ENCODE data around the gene PTCH1.

Gene PTCH1

DNA sequence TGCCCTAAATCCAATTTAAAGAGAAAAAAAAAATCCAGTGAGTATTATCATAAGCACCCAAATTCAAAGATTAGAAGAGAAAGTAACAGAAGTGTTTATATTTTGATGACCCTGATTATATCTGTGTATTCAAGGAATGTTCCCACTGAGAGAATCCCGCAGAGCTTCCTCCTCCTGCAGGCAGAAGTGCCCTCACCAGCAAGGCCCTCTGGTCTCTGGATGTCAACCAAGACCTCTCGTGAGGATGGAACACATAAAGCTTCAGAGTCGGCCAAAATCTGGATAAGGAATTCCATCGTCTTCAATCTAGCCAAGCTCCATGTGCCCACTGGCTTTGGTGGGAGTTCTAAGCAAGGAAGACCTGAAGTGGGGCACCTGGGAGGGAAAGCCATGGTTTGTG, 18.1 kb downstream of the PTCH1 start:
- DNase-seq (ENCODE audit: low read depth in 2 of 2) = no peak

DNA sequence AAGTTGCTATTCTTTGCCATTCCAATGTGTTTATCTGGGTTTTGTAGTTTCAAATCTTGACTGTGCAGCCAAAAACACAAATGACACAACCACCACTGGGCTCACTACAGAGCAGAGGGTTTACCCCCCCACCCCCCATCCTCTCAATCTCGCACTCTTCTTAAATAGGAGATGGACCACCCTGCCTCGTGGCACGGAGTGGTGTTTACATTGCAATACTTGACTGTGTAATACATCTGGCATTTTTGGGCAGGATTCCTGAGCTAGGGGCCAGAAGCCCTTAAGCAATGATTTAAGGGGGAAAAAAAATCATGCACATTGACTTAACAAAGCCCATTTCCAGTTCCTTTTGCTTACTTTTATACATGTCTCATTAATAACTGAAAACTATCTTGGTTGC, 19.0 kb downstream of the PTCH1 start:
- no peak for DNase-seq (ENCODE audit: low read depth in 2 of 2)

DNA sequence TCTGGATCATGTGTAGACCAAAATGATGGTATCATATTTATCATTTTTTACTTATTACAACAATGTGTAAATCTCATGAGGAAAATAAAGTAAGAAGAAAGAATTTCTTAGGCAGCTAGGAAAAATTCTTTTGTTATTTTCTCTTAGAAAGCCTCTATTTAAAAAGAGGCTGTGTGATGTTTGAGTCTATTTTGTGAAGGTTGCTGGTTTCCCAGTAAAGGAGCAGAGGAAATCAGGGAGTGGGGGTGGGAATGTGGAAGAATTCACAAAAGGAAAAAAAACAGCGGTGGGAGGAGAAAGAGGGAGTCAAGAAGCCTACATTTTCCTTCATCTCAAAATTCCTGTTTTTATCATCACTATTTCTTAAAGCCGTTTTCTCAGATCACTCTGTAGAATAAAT, 20.1 kb downstream of the PTCH1 start:
- no peak for DNase-seq (ENCODE audit: low read depth in 2 of 2)

DNA sequence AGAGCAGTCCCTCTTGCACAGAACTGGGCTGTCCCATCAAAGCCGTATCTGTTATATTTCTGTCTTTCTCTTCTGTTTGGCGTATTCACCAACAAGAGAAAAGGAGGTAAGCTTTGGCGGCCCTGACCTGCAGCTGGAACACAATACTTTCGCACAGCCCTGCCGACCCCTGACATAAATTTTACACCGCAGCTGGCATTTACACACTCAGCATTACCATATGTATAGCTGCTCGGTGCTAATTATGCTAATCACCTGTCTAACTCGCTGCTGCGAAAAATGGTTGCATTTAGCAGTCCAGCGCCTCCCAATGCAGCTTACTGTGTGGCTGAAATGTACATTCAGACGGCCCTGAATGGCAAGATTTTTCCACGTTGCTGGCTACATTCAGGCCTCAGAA, 20.8 kb downstream of the PTCH1 start:
- DNase-seq (ENCODE audit: low read depth in 2 of 2) = no peak

DNA sequence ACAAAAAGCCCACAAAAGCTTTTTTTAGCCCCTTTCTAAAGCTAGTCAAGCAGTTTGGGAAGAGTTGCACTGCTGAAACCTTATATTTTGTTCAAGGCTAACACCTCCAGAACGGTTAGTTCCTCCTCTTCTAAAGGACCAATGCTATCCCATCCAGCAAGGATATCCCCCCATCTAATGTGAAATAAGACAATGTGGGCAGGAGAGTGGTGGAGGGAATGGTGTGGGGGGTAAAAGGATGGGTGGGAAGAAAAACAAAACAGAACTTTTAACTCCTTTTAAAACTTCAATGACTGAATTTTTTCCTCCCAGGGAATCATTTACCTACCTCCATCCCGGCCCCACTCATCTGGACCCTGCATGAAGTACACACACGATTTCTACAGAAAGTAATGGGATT, 21.2 kb downstream of the PTCH1 start:
- no peak for DNase-seq (ENCODE audit: low read depth in 2 of 2)

DNA sequence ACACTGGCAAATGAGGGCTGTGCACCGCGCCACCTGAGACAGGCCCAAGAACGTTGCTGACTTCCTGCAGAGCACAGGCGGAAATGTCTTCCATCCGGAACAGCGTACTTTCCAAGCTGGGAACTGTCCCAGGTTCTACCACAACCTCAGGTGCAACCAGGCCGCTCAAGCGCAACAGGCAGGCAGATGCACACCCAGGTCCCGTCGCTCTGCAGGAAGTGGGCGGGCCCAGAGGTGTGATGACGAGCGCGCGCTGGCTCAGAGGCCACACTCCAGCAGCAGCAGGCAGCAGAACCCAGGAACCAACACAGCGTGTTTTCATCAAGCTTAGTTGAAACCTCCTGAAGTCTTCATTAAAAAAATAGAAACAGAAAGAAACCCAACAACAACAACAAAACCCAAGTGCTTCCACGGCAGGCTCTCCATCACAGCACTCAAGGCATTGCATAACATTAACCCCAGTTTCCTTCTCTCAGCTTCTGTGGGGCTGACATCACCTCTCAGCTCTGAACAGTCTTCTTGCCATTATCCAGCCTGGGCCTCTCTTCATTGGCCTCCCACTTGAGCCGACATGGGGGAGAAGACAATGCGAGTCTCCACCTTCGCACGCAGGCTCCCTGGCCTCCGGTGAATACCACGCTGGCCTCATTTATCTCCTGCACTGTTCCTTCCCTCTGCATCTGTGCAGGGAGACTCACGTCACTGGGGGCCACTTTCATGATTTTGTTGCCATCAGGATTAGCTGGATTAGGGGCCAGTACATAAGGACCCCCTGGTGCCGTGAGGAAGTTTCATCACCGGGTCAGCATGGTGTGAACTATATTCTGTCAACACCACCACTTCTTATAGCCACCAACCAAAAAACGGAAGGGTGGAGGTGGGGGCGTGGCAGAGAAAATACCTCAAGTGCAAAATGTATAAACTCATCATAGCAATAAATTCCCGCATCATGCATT, 22.1 kb downstream of the PTCH1 start:
- DNase-seq (ENCODE audit: low read depth in 2 of 2) = peak; percentile 73 to 74

DNA sequence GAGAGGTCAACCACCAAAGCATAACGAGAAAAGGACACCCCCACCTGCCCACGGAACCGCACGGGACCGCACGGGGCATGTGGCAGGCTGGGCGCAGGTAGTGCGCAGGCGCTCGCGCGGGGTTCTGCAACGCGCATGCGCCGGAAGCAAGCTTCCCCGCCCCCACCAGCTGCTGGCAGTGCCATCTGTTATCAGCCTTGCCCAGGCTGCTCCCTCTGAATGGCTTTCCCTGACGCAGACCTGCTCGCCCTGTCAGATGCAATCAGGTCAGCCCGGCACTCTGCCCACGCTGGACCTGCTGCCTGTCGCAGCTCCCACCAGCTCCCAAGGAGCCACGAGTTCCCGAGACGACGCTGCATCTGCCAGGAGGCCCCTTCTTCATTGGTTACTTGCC, 22.8 kb downstream of the PTCH1 start:
- no peak for DNase-seq (ENCODE audit: low read depth in 2 of 2)

DNA sequence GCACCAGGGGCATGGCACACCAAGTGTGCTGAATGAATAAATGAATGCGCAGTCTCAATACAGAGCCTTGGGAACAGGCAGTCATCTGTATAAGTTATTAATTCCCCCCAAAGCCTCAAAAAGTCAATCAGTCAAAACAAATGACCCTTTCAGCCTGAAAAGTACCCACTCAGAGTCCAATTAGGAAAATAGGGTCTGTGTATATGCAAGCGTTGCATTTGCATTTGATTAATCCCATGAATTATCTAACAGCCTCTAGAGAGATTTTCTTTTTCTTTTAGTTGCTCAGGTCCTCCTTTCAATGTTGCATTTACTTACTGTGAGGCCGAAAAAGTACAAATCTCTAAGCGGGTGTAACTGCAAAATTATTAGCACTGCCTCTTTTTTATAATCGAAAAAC, 23.4 kb downstream of the PTCH1 start:
- no peak for DNase-seq (ENCODE audit: low read depth in 2 of 2)

DNA sequence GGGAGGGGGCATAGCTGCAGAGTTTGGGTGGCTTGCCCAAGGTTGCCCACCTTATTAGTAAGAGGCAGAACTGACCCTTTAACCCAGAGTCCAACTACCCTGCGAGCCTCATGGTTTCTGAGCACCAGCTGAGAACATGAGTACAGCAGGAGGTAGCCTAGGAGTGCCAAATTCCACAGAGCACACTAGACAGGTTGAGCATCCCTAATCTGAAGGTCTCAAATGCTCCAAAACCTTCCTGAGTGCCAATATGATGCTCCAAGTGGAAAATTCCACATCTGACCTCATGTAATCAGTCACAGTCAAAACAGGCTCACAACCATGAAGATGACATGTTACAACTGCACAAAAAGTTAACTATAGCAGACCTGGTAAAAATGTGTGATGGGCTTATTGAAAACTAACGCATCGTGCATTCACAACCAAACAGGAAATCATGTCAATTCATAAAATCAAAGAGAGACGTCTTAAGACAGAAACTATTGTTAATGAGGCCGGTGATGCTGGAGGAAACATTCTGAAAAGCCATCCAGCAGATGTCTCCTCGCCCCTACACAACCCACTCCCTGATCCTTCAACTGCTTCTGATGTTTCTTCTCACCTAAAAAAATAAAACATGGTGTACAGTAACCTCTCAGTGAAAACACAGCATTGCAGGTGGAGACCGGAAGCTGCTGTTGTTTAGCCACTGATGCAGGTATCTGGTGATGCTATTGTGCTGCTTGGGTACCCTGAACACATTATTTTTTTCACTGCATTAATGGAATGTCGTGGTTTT, 25.0 kb downstream of the PTCH1 start:
- DNase-seq (ENCODE audit: low read depth in 2 of 2) = no peak

DNA sequence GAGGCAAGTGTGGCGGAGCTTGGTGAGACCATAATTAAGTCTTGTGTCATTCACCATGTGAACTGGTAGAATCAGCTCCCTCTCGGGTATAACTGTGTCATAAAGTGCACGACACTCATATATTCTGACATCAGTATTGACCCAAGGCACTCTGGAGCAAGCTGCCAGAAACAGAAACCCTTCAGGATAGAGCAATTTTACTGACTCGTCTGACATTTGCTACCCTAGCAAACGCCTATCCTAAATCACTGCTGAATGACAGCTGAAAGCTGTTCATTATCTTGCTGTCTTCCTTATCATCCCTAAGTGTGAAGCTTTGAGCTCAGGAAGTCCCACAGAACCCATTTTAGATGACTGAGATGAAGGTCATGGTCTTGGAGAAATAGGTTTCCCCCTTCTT, 27.8 kb downstream of the PTCH1 start:
- no peak for DNase-seq (ENCODE audit: low read depth in 2 of 2)

DNA sequence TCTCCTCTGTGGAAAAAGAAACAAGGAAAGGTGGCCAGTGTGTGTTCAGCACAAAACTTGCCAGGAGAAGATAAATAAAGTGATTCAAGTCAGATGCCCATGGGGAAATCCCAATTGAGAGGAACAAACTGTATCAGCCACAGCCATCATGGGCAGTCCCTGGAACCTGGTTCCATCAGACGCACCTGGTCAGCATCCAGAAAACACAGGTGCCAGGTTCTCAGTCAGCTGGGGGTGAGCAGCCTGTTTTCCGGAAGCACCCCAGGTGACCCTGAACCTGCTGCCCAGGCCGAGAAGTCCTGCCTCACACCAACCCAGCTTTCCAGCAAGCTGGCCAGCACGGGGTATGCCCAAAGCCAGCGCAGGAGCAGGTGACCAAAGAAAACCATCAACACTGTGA, 30.5 kb downstream of the PTCH1 start:
- DNase-seq (ENCODE audit: low read depth in 2 of 2) = no peak

DNA sequence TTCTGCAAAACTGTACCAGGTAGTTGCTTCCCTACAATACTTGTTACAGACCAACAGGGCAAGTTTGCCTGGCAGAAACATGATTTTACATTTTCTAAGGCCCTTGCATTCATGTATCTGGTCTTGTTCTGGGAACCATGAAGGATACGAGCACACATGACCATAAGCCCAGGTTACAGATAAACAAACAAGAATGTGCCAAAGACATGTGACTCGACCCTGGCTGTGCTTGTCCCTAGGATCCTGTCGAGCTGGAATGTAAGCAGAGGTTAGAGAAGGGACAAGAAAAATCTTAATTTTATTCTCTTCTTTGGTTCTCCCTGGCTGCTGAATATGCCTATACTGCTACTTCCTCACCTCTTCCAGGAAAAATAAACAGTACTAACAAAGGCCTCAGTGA, 32.5 kb downstream of the PTCH1 start:
- no peak for DNase-seq (ENCODE audit: low read depth in 2 of 2)

DNA sequence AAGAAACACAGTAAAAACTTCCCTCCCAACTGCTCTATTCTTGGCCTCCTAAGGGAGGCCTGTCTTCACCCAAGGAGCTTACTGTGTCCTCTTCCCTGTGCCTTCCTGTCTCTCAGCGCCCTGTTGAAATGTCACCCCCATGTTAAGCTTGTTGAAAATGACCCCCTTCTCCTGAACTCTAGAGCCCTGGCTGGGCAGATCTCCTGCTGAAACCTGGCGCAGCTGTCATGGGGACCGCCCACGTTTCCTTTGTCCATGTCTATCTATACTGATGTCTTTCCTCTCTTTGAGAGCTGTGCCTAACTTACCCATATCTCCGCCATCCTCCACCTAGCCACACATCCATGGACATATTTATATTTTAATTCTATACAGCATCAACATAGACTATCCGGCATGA, 33.3 kb downstream of the PTCH1 start:
- no peak for DNase-seq (ENCODE audit: low read depth in 2 of 2)

DNA sequence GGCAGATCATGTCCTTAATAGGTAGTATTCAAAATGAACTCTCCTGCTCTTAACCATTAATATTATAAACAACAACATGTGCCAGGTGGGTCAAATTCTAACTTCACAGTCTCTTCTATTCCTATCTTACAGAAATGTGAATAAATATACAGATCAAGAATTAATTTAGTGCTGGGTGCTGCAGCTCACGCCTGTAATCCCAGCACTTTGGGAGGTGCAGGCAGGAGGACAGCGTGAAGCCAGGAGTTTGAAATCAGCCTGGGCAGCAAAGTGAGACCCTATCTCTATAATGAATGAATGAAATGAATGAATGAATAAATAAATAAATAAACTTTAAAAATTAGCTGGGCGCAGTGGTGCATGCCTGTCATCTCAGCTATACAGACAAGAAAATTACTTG, 34.1 kb downstream of the PTCH1 start:
- DNase-seq (ENCODE audit: low read depth in 2 of 2) = no peak

DNA sequence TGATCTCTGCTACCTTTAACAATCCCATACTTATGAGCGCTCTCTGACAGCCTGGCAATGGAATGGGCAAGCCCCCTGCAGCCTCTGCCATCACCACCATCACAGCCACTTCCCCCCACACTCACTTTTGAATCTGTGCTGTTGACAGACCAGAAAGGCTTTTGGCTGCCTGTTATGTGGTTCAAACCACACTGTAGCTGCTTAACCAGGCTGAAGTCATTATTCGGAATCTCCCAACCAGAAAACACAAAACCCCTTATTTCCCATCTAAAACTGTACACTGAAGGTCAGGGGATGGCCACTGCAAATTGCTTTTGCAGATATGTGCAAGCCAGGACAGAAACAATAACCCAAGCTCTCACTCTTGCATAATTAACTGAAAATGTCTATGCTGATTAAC, 35.8 kb downstream of the PTCH1 start:
- DNase-seq (ENCODE audit: low read depth in 2 of 2) = no peak

DNA sequence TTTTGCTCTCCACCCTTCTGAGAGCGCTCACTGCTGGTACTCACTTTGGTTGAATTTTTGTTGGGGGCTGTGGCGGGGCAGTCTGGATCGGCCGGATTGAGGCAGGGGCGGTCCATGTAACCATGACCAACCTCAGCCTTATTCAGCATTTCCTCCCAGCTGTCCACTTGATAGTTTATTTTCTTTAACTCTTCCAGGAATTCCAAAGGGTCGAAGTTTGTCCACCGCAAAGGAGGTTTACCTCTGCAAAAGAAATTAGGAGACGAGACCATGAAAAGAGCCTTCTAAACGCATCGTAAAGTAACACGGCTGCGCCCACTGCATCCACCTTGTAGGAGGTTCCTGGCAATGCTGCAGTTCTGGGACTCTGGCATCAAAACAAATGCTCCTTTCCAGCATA, 36.4 kb downstream of the PTCH1 start:
- no peak for DNase-seq (ENCODE audit: low read depth in 2 of 2)

DNA sequence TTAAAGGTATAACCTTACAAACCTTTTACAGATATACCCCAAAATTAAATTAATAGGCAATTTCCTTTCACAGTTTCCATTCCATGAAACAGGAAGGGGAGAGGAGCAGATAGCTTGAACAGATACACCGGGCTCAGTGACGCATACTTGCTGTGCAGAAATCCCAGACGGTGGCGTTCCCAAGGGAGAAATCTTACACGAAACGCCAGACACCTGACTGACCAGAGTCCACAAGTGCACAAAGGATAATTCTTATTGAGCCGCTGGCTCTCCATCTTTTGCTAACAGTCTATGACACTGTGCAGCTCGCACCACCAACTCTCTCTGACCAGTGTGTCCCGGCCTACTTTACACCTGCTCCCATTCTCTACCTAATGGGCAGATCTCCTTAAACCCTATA, 37.4 kb downstream of the PTCH1 start:
- DNase-seq (ENCODE audit: low read depth in 2 of 2) = no peak

DNA sequence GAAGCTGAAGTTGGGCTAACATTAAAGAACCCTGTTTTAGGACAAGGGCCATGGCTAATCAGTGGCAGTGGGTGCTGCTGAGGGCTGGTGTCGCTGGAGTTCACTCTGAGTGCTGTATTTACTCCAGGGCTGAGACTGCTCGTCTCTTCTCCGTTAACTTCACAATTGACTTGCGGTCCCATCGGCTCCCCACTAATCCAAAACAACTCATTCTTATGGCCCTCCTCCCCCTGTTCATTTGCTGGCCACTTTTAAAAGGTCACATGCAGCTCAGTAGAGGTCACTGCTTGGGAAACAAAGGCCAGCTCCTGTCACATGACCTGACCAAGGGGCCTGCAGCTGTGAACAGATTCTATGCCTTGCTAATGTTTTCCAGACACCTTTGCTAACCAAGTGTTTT, 38.4 kb downstream of the PTCH1 start:
- no peak for DNase-seq (ENCODE audit: low read depth in 2 of 2)

DNA sequence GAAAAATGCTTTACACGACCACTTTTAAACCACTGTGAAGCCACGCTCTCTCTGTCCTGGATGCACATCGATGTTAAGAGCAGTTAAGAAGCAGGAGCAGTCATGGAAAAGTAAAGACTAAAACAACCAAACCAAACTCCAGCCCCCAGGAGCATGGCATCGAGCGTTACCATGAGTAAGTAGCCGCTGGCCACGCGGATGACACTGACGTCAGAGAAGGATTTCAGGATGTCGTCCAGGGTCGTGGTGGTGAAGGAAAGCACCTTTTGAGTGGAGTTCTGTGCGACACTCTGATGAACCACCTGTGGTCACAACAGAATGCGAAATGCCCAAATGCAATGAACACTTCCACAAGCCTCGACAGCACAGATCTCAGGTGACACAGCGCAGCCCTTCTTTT, 38.9 kb downstream of the PTCH1 start:
- no peak for DNase-seq (ENCODE audit: low read depth in 2 of 2)

DNA sequence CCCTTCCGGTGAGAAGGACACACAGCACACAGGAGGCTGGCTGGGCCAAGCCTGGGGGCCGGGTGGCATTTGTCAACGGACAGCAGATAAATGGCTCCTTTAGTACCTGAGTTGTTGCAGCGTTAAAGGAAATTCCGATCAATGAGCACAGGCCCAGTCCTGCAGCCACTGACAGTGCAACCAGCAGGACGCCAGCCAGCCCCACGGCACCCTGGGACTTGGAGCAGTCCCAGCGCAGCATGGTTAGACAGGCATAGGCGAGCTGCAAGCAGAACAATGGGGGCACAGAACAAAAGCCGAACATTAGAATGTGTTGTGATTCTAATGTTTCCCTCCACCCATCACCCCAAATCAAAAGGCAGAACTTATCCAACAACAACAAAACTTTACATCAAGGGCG, 39.3 kb downstream of the PTCH1 start:
- no peak for DNase-seq (ENCODE audit: low read depth in 2 of 2)

DNA sequence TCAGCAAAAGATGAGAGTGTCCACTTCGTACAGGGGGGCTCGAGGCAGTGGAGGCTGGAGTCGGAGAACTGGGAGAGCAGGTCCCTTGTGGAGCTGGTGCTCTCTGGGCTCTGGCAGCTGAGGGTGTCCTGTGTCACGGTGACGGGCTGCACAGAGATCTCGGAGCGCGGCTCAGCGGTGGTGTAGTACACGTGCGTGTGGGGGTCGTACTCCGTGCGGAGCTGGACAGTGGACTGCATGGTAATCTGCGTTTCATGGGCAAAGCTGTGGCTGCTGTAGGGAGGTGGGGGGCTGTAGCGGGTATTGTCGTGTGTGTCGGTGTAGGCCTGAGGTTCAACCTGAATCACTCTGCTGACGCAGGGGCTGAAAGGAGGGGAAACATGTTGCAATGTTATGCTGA, 48.0 kb downstream of the PTCH1 start:
- DNase-seq (ENCODE audit: low read depth in 2 of 2) = no peak

DNA sequence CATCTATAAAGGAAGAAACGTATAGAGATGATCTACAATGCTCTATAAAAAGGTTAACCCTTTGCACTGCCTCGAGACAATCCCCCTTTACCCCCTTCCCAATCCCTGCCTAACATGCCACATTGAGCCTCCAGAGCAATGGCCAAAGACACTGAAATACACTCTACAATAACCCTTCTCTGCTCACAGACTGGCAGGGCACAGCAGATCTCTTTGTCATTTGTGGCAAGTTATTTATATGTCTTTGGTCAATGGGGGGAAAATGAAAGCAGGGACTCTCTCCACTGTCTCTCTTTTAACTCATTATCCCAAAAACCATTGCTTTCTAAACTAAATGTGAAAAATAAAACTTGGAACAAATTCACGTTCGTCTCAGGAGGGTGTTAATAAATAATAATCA, 51.7 kb downstream of the PTCH1 start:
- no peak for DNase-seq (ENCODE audit: low read depth in 2 of 2)
